SK-N-SH treated with all-trans-retinoic acid at 6 μM for 48 hours (cell line): ENCODE data around the gene SLC22A23.

ENCODE experiments used
- BACH2 ChIP-seq: fragments of 250-450 bp; sonication (Bioruptor Pico); IDR thresholded peaks from 2 replicates; pipeline ENCODE4 v1.9.0; 2021; ENCODE audit warnings: mild to moderate bottlenecking, borderline replicate concordance
- CSDC2 ChIP-seq: fragments of 250-450 bp; sonication (Bioruptor Pico); IDR thresholded peaks from 2 replicates; pipeline ENCODE4 v1.5.0; 2020; ENCODE audit warnings: mild to moderate bottlenecking, moderate library complexity
- PATZ1 ChIP-seq: fragments of 250-450 bp; sonication (Bioruptor Pico); IDR thresholded peaks from 2 replicates; pipeline ENCODE4 v1.8.0; 2020; ENCODE audit warnings: mild to moderate bottlenecking, moderate library complexity, borderline replicate concordance
- POU6F1 ChIP-seq: fragments of 250-450 bp; sonication (Bioruptor Pico); IDR thresholded peaks from 2 replicates; pipeline ENCODE4 v1.8.0; 2021; ENCODE audit warnings: low read depth, mild to moderate bottlenecking, moderate library complexity, borderline replicate concordance
- TCF4 ChIP-seq: fragments of 250-450 bp; sonication (Bioruptor Pico); IDR thresholded peaks from 2 replicates; pipeline ENCODE4 v1.8.0; 2021; ENCODE audit warnings: mild to moderate bottlenecking, moderate library complexity, borderline replicate concordance
- ZFP3 ChIP-seq: fragments of 250-450 bp; sonication (Bioruptor Pico); IDR thresholded peaks from 2 replicates; pipeline ENCODE4 v1.5.0; 2020; ENCODE audit warnings: mild to moderate bottlenecking, moderate library complexity
- ZFP30 ChIP-seq: fragments of 450-650 bp; formaldehyde crosslinking; IDR thresholded peaks from 2 replicates; pipeline ENCODE4 v1.5.0; 2022; ENCODE audit warnings: mild to moderate bottlenecking, moderate library complexity
- ZNF565 ChIP-seq: fragments of 450-650 bp; formaldehyde crosslinking; conservative IDR thresholded peaks from 2 replicates; pipeline ENCODE4 v1.5.0; 2020; ENCODE audit warnings: low read depth, mild to moderate bottlenecking, moderate library complexity

DNA sequence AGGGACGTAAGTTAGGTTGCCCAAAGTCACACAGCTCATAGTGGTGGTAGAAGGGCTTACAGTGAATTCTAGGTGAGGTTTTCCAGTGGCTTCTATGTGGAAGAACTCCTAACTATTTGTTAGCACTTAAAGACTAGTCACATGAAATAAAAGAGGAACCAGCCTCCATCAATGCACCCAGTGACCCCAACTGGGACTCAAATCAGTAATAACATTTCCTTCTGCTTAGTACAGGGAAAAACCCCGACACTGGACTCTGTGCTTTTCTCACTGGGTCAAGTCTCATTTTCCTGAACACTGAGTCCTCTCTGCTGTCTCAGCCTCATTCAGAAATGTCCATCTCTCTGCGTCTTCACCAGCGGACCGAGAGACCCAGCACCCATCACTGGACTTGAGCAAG is 89.2 kb downstream of the SLC22A23 start:
- TF ChIP-seq ZFP30 (CRISPR knock-in tag) = no peak
- TF ChIP-seq PATZ1 (CRISPR knock-in tag) = no peak
- no peak for TF ChIP-seq BACH2 (CRISPR knock-in tag)
- TF ChIP-seq ZFP3 = no peak
- no peak for TF ChIP-seq ZNF565
- no peak for TF ChIP-seq CSDC2 (CRISPR knock-in tag)
- TF ChIP-seq TCF4 (CRISPR knock-in tag) = no peak
- TF ChIP-seq POU6F1 (CRISPR knock-in tag) = no peak
